CD4-positive, alpha-beta T cell (primary cell): ENCODE measurements around the gene MIER1. TPM values are rescaled to one million over a fixed set of nuclear protein-coding genes. Genes with fewer than 3 reads are reported as not detected.
A peak's percentile ranks its signal among the peaks of the same experiment; 100 is the strongest.

Experiments
- ATAC-seq: fragments of 200-7000 bp; cut with Tn5 transposase; one replicate; pipeline ENCODE4 v1.10.0; 2022; ENCODE audit warnings: mild to moderate bottlenecking; ENCODE audit not compliant: poor library complexity
- CTCF ChIA-PET: fragments of 350-600 bp; sonication (Branson Sonifier 250); formaldehyde crosslinking; loops from one replicate; lab custom pipeline; 2021; ENCODE audit warnings: antibody characterized with exemption, inconsistent platforms; lab: Charles Lee
- POLR2A ChIA-PET: fragments of 350-600 bp; sonication (Branson Sonifier 250); formaldehyde crosslinking; loops from one replicate; lab custom pipeline; 2021; ENCODE audit warnings: antibody characterized with exemption, inconsistent platforms; lab: Charles Lee
- DNase-seq, 14 experiments: peaks; one replicate each; pipeline ENCODE4 v3.0.0-alpha.2; 2013 to 2020; ENCODE audit warnings: mixed read lengths in 2 of 14
- H3K27ac ChIP-seq, 2 donors: one replicate each; pipeline versions ENCODE4 v1.5.1 to v1.7.0; 2013; ENCODE audit warnings: low read length in 2 of 2, low read depth in 1 of 2, mild to moderate bottlenecking in 1 of 2
- H3K27me3 ChIP-seq, 2 experiments: 1 replicate in 1 of 2; 2 replicates in 1 of 2; pipeline versions ENCODE4 v1.6.1 to v1.7.0; 2013; ENCODE audit warnings: low read length in 2 of 2, control low read depth in 1 of 2, mild to moderate bottlenecking in 1 of 2, moderate library complexity in 1 of 2; ENCODE audit not compliant: insufficient read depth in 2 of 2, control insufficient read depth in 1 of 2
- H3K36me3 ChIP-seq: one replicate; pipeline ENCODE4 v1.6.1; 2013; ENCODE audit warnings: low read length, control low read depth; ENCODE audit not compliant: insufficient read depth
- H3K4me1 ChIP-seq: one replicate; pipeline ENCODE4 v1.6.1; 2013; ENCODE audit warnings: low read length, control low read depth; ENCODE audit not compliant: insufficient read depth
- H3K4me3 ChIP-seq: one replicate; pipeline ENCODE4 v1.5.1; 2013; ENCODE audit warnings: mild to moderate bottlenecking, low read length, moderate library complexity
- H3K9me3 ChIP-seq, 2 experiments: 1 replicate in 1 of 2; 2 replicates in 1 of 2; pipeline versions ENCODE4 v1.6.1 to v1.7.0; 2013; ENCODE audit warnings: low read length in 2 of 2, mild to moderate bottlenecking in 2 of 2, control low read depth in 1 of 2, moderate library complexity in 1 of 2; ENCODE audit not compliant: control insufficient read depth in 1 of 2, insufficient read depth in 1 of 2
- H3K27ac Mint-ChIP-seq: one replicate; pipeline ENCODE4 v1.8.0; 2020; ENCODE audit warnings: mixed read lengths
- H3K27me3 Mint-ChIP-seq: one replicate; pipeline ENCODE4 v1.8.0; 2021; ENCODE audit warnings: mixed read lengths
- H3K36me3 Mint-ChIP-seq: one replicate; pipeline ENCODE4 v1.8.0; 2021; ENCODE audit warnings: low read depth, mixed read lengths
- H3K4me1 Mint-ChIP-seq: one replicate; pipeline ENCODE4 v1.8.0; 2021; ENCODE audit warnings: low read depth, mixed read lengths
- H3K4me3 Mint-ChIP-seq: one replicate; pipeline ENCODE4 v1.8.0; 2020; ENCODE audit warnings: mild to moderate bottlenecking, mixed read lengths
- H3K9me3 Mint-ChIP-seq: one replicate; pipeline ENCODE4 v1.8.0; 2020; ENCODE audit warnings: mixed read lengths
- CTCF ChIP-seq: fragments of 200-600 bp; IDR thresholded peaks from one replicate; pipeline ENCODE4 v1.8.0; 2022; ENCODE audit warnings: antibody characterized with exemption, mild to moderate bottlenecking
- intact Hi-C, 2 experiments: fragments of 100-400 bp; cut with DNase I in 1 of 2; cut with micrococcal nuclease in 1 of 2; formaldehyde crosslinking; loops; one replicate each; pipeline versions ENCODE4 v1.15.1 to v1.9.0; 2023 to 2025; cut with DNase I, micrococcal nuclease
- total RNA-seq, 174 experiments: library from RNA in 2 of 174; stranded (reverse) in 2 of 174; gene quantifications; one replicate each; pipeline ENCODE4 v1.2.3 and lab custom pipeline; 2021 to 2026

Gene MIER1
- total RNA-seq, 2 experiments from 2014 or later = 106 to 107 TPM

- CTCF ChIA-PET = no interaction called here
- H3K27ac ChIP-seq = no peak overlapping the region
- ATAC-seq = no peak
- peaks cover 24% of the 10 kb centered on the region for H3K4me1 ChIP-seq
- intact Hi-C loops = loop anchor here (5.0 to 10.0 kb wide), 3 partner anchors 35 to 505 kb away; partner anchors contain the start of gene SERBP1 (in 1 of the 2)
- no peaks in the 10 kb centered on the region for H3K27me3 Mint-ChIP-seq
- POLR2A ChIA-PET = no interaction called here
- no peaks in the 10 kb centered on the region for H3K9me3 Mint-ChIP-seq
- H3K36me3 Mint-ChIP-seq = peaks cover 42% of the 10 kb centered on the region
- H3K4me1 Mint-ChIP-seq = peaks cover 68% of the 10 kb centered on the region
- no peaks in the 10 kb centered on the region for H3K9me3 ChIP-seq
- H3K27me3 ChIP-seq = no peaks in the 10 kb centered on the region
- H3K36me3 ChIP-seq = no peaks in the 10 kb centered on the region
- no peak for TF ChIP-seq CTCF
- peak overlapping the region; percentile 43 for H3K27ac Mint-ChIP-seq
- DNase-seq = no peak
- no peak overlapping the region for H3K4me3 ChIP-seq
- H3K4me3 Mint-ChIP-seq = peak overlapping the region; percentile 39
Observed at GRCh38 chr1:66927528-66927927, 2.7 kb downstream of the MIER1 start.

GRCh38 chr1:66929146-66929688 lies 4.4 kb downstream of the MIER1 start:
- Histone ChIP-seq H3K4me1 (peaks cover 14% of the 10 kb centered on the region), H3K27ac (peak overlapping the region; percentile 44 to 87), H3K9me3 (no peaks in the 10 kb centered on the region), H3K4me3 (peak overlapping the region; percentile 93), H3K36me3 (no peaks in the 10 kb centered on the region), H3K27me3 (no peaks in the 10 kb centered on the region)
- CTCF ChIA-PET = no interaction called here
- H3K4me1 Mint-ChIP-seq = peaks cover 70% of the 10 kb centered on the region
- no peaks in the 10 kb centered on the region for H3K9me3 Mint-ChIP-seq
- H3K27me3 Mint-ChIP-seq = no peaks in the 10 kb centered on the region
- POLR2A ChIA-PET = interaction anchor here (1.0 to 1.8 kb wide), 8 partner anchors 16 to 215 kb away, joined by 3 to 5 read pairs (median 4); partner anchors contain the start of gene SLC35D1
- TF ChIP-seq CTCF = no peak
- DNase-seq = peak in 2 of 14 experiments; percentile 32
- H3K4me3 Mint-ChIP-seq = peak overlapping the region; percentile 91
- no peak for ATAC-seq
- intact Hi-C loops = loop anchor here (5.0 to 10.0 kb wide), 3 partner anchors 33 to 503 kb away; partner anchors contain the start of gene SERBP1 (in 1 of the 2)
- peaks cover 36% of the 10 kb centered on the region for H3K36me3 Mint-ChIP-seq
- peak overlapping the region; percentile 84 for H3K27ac Mint-ChIP-seq

GRCh38 chr1:66929691-66929998 lies 4.9 kb downstream of the MIER1 start:
- CTCF ChIA-PET = no interaction called here
- no peak for TF ChIP-seq CTCF
- peak overlapping the region; percentile 91 for H3K4me3 Mint-ChIP-seq
- no peaks in the 10 kb centered on the region for H3K9me3 Mint-ChIP-seq
- H3K4me1 ChIP-seq = peaks cover 17% of the 10 kb centered on the region
- H3K36me3 ChIP-seq = no peaks in the 10 kb centered on the region
- POLR2A ChIA-PET = interaction anchor here (1.0 to 1.8 kb wide), 11 partner anchors 16 to 215 kb away, joined by 3 to 9 read pairs (median 4); partner anchors contain the start of gene SLC35D1
- H3K27ac Mint-ChIP-seq = peak overlapping the region; percentile 84
- H3K27ac ChIP-seq = peak overlapping the region; percentile 44 to 87
- H3K4me1 Mint-ChIP-seq = peaks cover 72% of the 10 kb centered on the region
- H3K27me3 ChIP-seq = no peaks in the 10 kb centered on the region
- intact Hi-C loops = loop anchor here (5.0 to 10.0 kb wide), 3 partner anchors 33 to 503 kb away; partner anchors contain the start of gene SERBP1 (in 1 of the 2)
- peaks cover 32% of the 10 kb centered on the region for H3K36me3 Mint-ChIP-seq
- no peak for DNase-seq
- H3K27me3 Mint-ChIP-seq = no peaks in the 10 kb centered on the region
- ATAC-seq = no peak
- no peaks in the 10 kb centered on the region for H3K9me3 ChIP-seq
- peak overlapping the region; percentile 93 for H3K4me3 ChIP-seq
